Gastroesophageal sphincter (tissue), 3 donors: Measurements from ENCODE around the gene OR12D1.

ENCODE experiments used
- CTCF ChIP-seq, 4 experiments: fragments of 200-600 bp in 2 of 4; fragments of 450-650 bp in 2 of 4; sonication (generic) in 1 of 4; IDR thresholded peaks; one replicate each; pipeline ENCODE4 v1.5.1; 2017 to 2019; ENCODE audit warnings: antibody characterized with exemption in 4 of 4, mild to moderate bottlenecking in 2 of 4, moderate library complexity in 2 of 4
- POLR2A ChIP-seq, 2 donors: fragments of 450-650 bp; IDR thresholded peaks; one replicate each; pipeline ENCODE4 v1.6.1; 2017; ENCODE audit warnings: antibody characterized with exemption in 2 of 2, mild to moderate bottlenecking in 2 of 2, moderate library complexity in 1 of 2
- POLR2AphosphoS5 ChIP-seq: sonication (generic); formaldehyde crosslinking; IDR thresholded peaks from one replicate; pipeline ENCODE4 v1.6.1; 2017; ENCODE audit warnings: antibody characterized with exemption

DNA sequence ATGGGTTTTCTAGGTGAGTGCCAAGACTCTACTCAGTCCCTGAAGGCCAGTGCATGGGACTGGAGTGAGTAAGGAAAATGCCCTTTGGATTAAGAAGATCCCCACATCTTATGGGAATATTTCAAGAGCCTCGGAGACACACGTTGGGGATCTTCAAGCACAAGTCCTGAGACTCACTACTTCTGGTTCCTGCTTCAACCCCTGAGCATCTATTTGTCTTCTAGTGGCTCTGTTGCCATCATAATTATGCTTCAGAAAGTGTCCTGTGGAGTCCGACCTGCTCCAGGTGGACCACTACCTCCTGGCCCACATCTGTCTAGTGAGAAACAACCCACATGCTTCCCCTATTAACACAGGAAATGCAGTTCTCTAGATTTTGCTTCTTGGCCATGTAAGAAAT, 46.0 kb upstream of the OR12D1 start, which contains the start of gene OR5V1:
- TF ChIP-seq CTCF (IDR thresholded peaks at IDR 0.05) (no peak), POLR2AphosphoS5 (no peak), POLR2A (IDR thresholded peaks at IDR 0.05) (no peak)
